NCI-H2107 treated with DMSO at 0.1 percent for 48 hours (cell line): ENCODE results near the gene CDCP1.

Experiments
- DNase-seq: peaks from one replicate; lab custom pipeline; 2025; ENCODE audit not compliant: unreplicated experiment; lab: John Stamatoyannopoulos, UW

Gene CDCP1

GRCh38 chr3:45140141-45140769, 5.9 kb downstream of the CDCP1 start:
- DNase-seq, result no peak

GRCh38 chr3:45139372-45140140, 6.6 kb downstream of the CDCP1 start:
- no peak for DNase-seq

- DNase-seq, result no peak
These were observed 8.5 kb downstream of the CDCP1 start for GRCh38 chr3:45137656-45138181.

- DNase-seq, result no peak
These were observed 10.2 kb downstream of the CDCP1 start for GRCh38 chr3:45135959-45136358.

- DNase-seq, result no peak
These were observed 11.2 kb downstream of the CDCP1 start for GRCh38 chr3:45134758-45135521.

- no peak for DNase-seq
These were observed 13.5 kb downstream of the CDCP1 start for GRCh38 chr3:45132568-45133211.

- no peak for DNase-seq
These were observed 15.0 kb downstream of the CDCP1 start for GRCh38 chr3:45131201-45131600.

- DNase-seq, result no peak
These were observed 15.7 kb downstream of the CDCP1 start for GRCh38 chr3:45130476-45130875.

GRCh38 chr3:45128950-45129349, 17.2 kb downstream of the CDCP1 start:
- no peak for DNase-seq

- no peak for DNase-seq
These were observed 18.9 kb downstream of the CDCP1 start for GRCh38 chr3:45127130-45127822.

GRCh38 chr3:45126730-45127129, 19.4 kb downstream of the CDCP1 start:
- no peak for DNase-seq

GRCh38 chr3:45125550-45126026, 20.6 kb downstream of the CDCP1 start:
- DNase-seq, result no peak

GRCh38 chr3:45124956-45125355, 21.2 kb downstream of the CDCP1 start:
- DNase-seq, result no peak

- no peak for DNase-seq
These were observed 21.8 kb downstream of the CDCP1 start for GRCh38 chr3:45124352-45124751.

GRCh38 chr3:45123581-45124269, 22.5 kb downstream of the CDCP1 start:
- DNase-seq, result no peak

GRCh38 chr3:45123030-45123429, 23.1 kb downstream of the CDCP1 start:
- no peak for DNase-seq

GRCh38 chr3:45120359-45121158, 25.6 kb downstream of the CDCP1 start:
- DNase-seq, result no peak

GRCh38 chr3:45119824-45120358, 26.3 kb downstream of the CDCP1 start:
- no peak for DNase-seq

- DNase-seq, result no peak
These were observed 26.8 kb downstream of the CDCP1 start for GRCh38 chr3:45119376-45119775.
